ENCODE data around the gene LRG1.

The LRG1 gene, protein sequence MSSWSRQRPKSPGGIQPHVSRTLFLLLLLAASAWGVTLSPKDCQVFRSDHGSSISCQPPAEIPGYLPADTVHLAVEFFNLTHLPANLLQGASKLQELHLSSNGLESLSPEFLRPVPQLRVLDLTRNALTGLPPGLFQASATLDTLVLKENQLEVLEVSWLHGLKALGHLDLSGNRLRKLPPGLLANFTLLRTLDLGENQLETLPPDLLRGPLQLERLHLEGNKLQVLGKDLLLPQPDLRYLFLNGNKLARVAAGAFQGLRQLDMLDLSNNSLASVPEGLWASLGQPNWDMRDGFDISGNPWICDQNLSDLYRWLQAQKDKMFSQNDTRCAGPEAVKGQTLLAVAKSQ

DNA sequence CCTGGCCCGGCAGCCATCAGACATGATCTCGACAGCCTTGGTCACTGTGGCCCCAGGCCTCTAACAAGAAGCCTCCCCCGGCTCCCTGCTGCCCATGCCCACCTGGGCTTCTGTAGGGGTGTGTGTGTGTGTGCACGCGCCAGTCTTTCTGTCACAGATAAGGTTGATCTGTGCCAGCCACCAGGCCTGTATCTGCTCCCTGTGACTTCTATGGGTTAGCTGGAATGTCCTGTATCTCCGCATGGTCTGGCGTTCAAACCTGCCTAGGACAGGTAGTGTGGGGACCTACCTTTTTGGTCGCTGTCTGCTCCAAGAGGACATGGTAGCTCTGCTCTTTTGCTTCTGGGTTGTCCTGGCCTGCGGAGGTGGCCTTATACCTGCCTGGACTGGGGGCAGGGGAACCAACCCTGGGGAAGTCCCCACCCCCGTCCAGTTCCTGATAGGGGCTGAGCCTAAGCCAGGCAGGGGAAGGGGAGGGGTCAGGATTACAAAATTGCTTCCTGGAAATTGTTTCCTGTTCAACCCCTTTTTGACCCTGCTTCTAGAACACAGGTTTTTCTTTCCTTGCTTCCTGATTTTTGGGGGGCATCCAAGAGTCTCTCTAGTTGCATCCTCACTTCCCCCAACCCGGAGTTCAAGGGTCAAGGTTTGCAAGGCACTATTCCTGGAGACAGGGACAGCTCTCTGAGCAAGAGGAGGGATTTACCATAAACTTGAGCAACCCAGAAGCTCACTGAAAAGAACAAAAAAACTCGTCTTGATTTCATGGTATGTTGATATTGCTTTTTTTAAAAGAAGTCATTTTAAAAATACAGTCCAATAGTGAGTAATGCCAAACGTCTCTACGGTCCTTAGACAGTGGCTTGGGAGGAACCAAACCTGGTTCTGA is at the start of gene LRG1:
LRG1 (minus strand) TSS at position 344 of the 889 bp plus-strand sequence; CDS start at position 321, 23 bp downstream.
- DNase-seq (no peak), ATAC-seq (replicated peaks) (peak; percentile 70 to 78)
- H3K27ac Mint-ChIP-seq: peak within 1 kb of the TSS; percentile 7
- peaks cover 13 to 38% of the 10 kb centered on the region in 2 donors for H3K27me3 Mint-ChIP-seq
- H3K4me1 Mint-ChIP-seq: peaks cover 8 to 22% of the 10 kb centered on the region in 2 donors
- peak within 1 kb of the TSS in 1 of 2 donors; percentile 60 for H3K4me3 Mint-ChIP-seq
- no peaks in the 10 kb centered on the region for H3K9me3 Mint-ChIP-seq
- peaks cover 0 to 3% of the 10 kb centered on the region in 2 donors for H3K36me3 Mint-ChIP-seq

DNA sequence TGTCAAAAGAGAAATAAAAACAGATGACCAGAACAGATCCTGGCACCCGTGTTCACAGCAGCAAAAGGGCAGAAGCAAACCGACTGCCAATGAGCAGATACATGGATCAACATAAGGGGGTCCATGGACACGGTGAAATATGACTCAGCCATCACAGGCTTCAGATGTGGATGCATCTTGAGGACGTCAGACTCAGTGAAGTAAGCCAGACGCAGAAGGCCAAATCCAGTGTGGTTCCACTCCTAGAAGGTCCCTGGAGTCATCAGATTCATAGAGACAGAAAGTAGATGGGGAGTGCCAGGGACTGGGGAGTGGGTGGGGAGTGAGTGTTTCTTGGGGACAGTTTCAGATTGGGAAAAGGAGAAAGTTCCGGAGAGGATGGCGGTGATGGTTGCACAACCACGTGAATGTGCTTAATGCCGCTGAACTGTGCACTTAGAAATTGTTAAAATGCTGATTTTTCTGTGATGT is 48.5 kb upstream of the LRG1 start:
- no peaks in the 10 kb centered on the region for H3K36me3 Mint-ChIP-seq
- ATAC-seq (replicated peaks) (no peak), DNase-seq (no peak)
- no peaks in the 10 kb centered on the region for H3K9me3 Mint-ChIP-seq
- H3K4me1 Mint-ChIP-seq: peaks cover 2 to 11% of the 10 kb centered on the region in 2 donors
- peaks cover 51 to 68% of the 10 kb centered on the region in 2 donors for H3K27me3 Mint-ChIP-seq
- no peak overlapping the region for H3K27ac Mint-ChIP-seq
- no peak overlapping the region for H3K4me3 Mint-ChIP-seq

DNA sequence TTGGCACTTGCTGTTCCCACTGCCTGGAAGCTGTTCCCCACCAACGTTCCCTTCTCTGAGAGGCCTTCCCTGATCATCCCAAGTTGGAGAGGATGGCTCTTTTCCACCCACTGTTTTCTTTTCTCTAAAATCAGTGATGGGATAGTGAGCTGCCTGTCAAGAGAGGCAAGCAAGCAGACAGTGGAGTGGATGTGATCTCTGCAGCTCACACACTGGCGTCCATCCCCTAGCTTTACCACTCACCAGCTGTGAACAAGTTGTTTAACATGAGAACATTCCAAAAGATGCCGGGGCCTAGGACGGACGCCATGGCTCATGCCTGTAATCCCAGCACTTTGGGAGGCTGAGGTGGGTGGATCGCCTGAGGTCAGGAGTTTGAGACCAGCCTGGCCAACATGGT is 47.7 kb upstream of the LRG1 start:
- Mint-ChIP-seq H3K27me3 (peaks cover 52 to 72% of the 10 kb centered on the region in 2 donors), H3K4me3 (no peak overlapping the region)
- ATAC-seq (replicated peaks): no peak

DNA sequence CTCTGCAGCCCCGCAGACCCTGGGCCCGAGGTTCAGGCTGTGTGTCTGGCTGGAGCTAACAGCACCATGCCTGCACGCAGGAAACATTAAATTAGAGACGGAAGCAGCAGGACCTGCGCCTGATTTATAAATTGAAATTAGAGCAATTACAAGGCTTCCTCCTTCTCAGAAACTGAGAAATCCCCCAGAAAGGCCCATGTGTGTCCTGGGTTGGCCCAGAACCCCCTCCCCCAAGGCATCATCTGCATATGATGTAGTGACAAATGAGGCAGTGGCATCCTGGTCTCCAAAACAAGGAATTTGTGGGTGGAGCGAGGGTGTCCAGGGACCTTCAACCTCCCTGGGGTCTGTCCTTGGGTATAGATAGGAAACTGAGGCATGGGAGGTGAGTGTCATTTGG is 46.9 kb upstream of the LRG1 start:
- no peak for ATAC-seq (replicated peaks)
- H3K27me3 Mint-ChIP-seq: peaks cover 56 to 76% of the 10 kb centered on the region in 2 donors
- no peak overlapping the region for H3K4me3 Mint-ChIP-seq
- H3K9me3 Mint-ChIP-seq: no peaks in the 10 kb centered on the region
- H3K27ac Mint-ChIP-seq: no peak overlapping the region
- H3K4me1 Mint-ChIP-seq: peaks cover 9 to 16% of the 10 kb centered on the region in 2 donors
- DNase-seq: no peak
- peaks cover 0 to 4% of the 10 kb centered on the region in 2 donors for H3K36me3 Mint-ChIP-seq

More for the DNA sequence above, 47.7 kb upstream of the LRG1 start:
- no peak for DNase-seq
- H3K27ac Mint-ChIP-seq: peak overlapping the region; percentile 37
- peaks cover 2 to 11% of the 10 kb centered on the region in 2 donors for H3K4me1 Mint-ChIP-seq
- peaks cover 0 to under 1% of the 10 kb centered on the region in 2 donors for H3K36me3 Mint-ChIP-seq
- H3K9me3 Mint-ChIP-seq: no peaks in the 10 kb centered on the region

DNA sequence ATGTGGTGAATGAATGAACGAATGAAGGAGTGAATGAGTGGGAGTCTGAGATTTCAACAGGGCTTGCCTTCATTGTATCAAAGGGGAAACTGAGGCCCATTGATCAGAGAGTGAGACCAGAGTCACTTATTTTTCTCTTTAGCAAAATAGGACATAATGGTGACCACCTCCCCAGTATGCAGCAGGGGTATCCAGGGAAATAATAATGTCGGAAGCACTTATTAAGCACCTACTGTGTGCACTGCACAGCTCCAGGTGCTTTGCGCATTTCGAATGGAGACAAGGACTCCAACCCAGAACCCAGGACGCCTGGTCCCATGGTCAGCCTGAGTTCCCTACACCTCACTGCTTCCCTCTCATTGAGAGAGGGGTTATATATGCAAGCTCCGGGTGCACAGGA is 46.4 kb upstream of the LRG1 start:
- Mint-ChIP-seq H3K9me3 (no peaks in the 10 kb centered on the region), H3K4me1 (peaks cover 9 to 13% of the 10 kb centered on the region in 2 donors), H3K4me3 (no peak overlapping the region), H3K27me3 (peaks cover 52 to 73% of the 10 kb centered on the region in 2 donors), H3K36me3 (peaks cover 0 to 4% of the 10 kb centered on the region in 2 donors), H3K27ac (no peak overlapping the region)
- DNase-seq (no peak), ATAC-seq (replicated peaks) (no peak)

DNA sequence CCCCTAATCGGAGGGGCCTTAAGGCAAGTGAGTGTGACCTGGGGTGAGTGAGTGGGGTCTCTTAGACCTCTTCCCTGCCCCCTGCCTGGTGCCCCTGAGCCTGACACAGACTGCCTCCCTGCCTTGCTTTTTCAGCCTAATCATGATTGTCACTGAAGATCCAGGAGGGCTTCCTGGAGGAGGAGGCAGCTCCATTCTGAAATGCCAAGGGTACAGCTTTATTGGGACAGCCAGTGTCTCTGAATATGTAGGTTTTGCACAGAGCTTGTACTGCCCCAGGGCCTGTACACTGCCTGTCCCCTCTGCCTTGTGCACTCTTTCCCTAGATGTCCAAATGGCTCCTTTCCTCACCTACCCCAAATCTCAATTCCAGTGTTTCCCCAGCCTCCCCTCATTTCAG is 45.7 kb upstream of the LRG1 start:
- Mint-ChIP-seq H3K9me3 (no peaks in the 10 kb centered on the region), H3K27ac (no peak overlapping the region), H3K27me3 (peaks cover 45 to 66% of the 10 kb centered on the region in 2 donors), H3K36me3 (peaks cover 0 to 4% of the 10 kb centered on the region in 2 donors), H3K4me1 (peaks cover 8 to 9% of the 10 kb centered on the region in 2 donors), H3K4me3 (no peak overlapping the region)
- ATAC-seq (replicated peaks) (no peak), DNase-seq (no peak)

DNA sequence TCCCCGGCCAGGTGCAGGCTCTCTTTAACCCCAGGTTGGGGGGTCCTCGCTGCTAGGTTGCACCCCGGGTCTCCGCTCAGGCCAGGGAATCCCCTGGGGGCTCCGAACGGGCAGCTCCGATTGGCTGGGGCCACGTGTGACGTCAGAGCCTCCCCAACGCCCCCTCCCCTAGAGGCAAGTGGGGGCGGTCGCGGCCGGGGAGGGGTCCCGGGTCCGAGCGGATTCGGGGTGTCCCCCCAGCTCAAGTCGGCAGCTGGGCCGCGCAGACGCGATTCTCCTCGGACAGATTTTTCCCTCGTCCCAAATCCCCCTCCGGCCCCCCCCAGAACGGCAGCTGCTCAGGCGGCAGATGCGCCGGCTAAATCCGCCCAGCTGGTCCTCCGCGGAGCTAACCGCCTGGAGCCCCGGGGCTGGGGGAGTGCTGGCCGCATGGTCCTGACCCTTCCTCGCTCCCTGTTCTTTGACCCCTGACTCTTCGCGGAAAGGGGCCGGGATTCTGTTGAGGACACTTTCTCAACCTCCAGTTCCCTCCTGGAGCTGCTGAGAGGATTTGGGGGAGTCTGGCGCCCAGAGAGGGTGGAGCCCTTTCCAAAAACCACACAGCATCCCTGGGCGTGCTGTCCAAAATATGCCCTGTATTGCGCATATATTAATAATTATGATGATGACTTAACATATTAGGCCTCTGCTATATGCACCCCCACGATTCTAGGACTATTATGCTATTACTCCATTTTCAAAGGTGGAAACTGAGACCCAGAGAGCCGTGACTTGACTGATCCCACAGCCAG is 45.0 kb upstream of the LRG1 start:
- Mint-ChIP-seq H3K9me3 (no peaks in the 10 kb centered on the region), H3K27me3 (peaks cover 43 to 64% of the 10 kb centered on the region in 2 donors), H3K4me1 (peaks cover 8 to 9% of the 10 kb centered on the region in 2 donors), H3K36me3 (peaks cover 0 to 4% of the 10 kb centered on the region in 2 donors), H3K4me3 (no peak overlapping the region), H3K27ac (peak overlapping the region; percentile 31)
- no peak for ATAC-seq (replicated peaks)
- no peak for DNase-seq

DNA sequence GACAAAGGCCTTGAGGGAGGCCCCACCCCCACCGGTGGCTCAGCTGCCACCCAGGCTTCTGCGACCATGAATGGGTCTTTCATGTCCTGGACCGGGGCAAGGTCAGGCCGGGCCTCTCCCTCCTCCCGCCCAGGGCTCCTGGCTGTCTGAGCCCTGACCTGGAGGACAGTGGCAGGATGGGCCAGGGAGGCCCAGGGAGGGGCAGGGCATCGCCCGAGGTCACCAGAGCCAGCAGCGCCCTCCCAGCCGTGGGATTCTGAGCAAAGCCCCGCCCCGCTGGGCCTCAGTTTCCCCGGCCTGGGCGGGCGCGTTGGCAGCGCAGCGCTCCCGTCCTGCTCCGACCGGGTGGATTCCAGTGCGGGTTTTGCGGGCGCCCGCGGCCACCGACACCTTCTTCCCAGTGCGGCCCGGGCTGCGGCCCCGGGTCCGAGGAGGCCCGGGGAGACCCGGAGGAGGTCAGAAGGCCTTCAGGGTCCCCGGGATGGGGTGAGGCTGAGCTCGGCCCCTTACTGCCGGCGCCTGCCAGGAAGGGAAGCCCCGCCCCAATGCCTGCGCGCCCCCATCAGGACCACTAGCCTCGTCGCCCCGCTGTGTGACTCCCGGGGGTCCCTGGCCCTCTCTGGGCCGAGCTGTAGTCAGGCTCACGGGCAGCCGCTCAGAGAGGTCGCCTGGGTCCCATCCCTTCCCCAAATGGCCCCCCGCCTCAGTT is 44.3 kb upstream of the LRG1 start:
- H3K9me3 Mint-ChIP-seq: no peaks in the 10 kb centered on the region
- no peak overlapping the region for H3K27ac Mint-ChIP-seq
- no peak overlapping the region for H3K4me3 Mint-ChIP-seq
- H3K27me3 Mint-ChIP-seq: peaks cover 47 to 68% of the 10 kb centered on the region in 2 donors
- H3K4me1 Mint-ChIP-seq: peaks cover 8 to 9% of the 10 kb centered on the region in 2 donors
- DNase-seq (no peak), ATAC-seq (replicated peaks) (peak in 1 of 2 donors; percentile 29)
- H3K36me3 Mint-ChIP-seq: peaks cover 0 to 4% of the 10 kb centered on the region in 2 donors

DNA sequence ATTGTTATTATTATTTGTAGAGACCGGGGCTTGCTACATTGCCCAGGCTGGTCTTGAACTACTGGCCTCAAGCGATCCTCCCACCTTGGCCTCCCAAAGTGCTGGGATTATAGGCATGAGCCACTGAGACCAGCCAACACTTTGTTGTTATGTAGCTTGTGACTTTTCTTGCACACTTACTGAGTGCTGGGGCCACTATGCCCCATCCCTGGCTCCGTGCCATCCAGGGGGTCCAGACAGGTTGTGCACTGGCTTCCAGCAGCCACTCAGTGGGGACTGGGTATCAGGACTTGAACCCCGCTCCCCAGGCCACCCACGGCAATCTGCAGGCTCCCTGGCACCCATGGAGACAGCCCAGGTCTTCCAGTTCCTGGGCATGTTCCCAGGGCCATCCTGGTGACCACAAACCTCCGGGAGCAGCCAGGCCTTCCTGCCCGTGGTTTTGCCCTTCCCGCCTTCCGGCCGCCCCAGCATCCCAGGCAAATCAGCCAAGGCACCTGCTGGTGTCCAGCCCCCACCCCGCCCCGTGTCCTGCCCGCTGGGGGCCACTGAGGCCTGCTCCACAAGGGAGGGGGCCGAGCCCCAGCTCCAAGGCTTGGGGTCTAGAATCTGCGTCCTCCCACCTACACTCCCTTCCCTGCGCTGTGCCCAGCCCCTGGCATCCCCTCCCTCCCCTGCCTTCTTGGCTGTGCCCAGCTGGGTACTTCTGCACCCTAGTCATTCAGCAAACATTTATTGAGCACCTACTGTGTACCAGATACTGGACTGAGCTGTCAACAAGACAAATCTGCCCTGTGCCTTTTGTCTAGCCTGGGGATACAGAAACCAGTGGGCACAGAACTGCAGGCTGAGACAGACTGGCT is 43.4 kb upstream of the LRG1 start:
- ATAC-seq (replicated peaks) (no peak), DNase-seq (no peak)
- Mint-ChIP-seq H3K4me1 (peaks cover 8 to 9% of the 10 kb centered on the region in 2 donors), H3K4me3 (no peak overlapping the region), H3K36me3 (peaks cover 0 to 4% of the 10 kb centered on the region in 2 donors), H3K9me3 (no peaks in the 10 kb centered on the region), H3K27me3 (peaks cover 52 to 71% of the 10 kb centered on the region in 2 donors), H3K27ac (no peak overlapping the region)

DNA sequence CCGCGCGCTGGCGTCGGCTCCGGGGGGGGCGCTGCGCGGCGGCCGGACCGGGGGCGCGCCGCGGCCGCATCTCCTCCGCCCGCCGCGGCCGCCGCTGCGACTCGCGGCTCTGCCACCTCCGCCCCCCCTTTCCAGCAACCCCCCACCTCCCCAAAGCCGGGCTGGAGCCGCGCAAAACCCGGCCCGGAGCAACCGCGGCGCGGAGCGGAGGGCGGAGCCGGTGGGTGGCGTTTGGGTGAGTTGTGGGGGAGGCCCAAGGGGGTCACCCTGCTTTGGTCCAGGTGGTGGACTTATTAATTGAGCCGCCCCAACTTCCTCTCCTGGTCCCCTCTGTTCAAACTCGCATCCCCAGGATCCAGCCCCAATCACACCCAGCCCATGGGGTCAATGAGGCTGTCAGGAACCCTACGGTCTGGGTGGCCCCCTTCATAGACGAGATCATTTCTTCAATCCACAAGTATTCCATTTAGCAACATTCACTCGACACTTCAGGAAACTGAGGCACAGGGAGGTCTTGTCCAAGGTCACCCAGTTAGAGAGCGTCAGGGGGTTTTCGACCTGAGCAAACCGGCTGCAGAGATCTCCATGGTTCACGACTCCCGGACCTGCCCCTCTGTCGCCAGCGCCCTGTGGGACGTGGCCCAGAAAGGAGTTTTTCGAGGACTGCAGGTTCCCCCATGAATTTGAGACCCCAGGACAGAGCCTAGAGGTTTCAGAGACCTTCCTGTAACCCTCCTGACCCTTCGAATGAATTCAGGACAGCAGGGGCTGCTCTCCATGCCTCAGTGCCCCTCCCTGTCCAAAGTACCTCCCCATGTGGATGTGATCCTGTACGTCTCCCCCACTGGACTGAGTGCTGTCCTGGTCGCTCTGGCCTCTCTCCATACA is 42.1 kb upstream of the LRG1 start:
- Mint-ChIP-seq H3K36me3 (peaks cover 0 to 4% of the 10 kb centered on the region in 2 donors), H3K9me3 (no peaks in the 10 kb centered on the region), H3K4me3 (peak overlapping the region; percentile 15 to 54), H3K27me3 (peaks cover 50 to 74% of the 10 kb centered on the region in 2 donors), H3K27ac (no peak overlapping the region), H3K4me1 (peaks cover 8 to 9% of the 10 kb centered on the region in 2 donors)
- ATAC-seq (replicated peaks) (no peak), DNase-seq (no peak)

DNA sequence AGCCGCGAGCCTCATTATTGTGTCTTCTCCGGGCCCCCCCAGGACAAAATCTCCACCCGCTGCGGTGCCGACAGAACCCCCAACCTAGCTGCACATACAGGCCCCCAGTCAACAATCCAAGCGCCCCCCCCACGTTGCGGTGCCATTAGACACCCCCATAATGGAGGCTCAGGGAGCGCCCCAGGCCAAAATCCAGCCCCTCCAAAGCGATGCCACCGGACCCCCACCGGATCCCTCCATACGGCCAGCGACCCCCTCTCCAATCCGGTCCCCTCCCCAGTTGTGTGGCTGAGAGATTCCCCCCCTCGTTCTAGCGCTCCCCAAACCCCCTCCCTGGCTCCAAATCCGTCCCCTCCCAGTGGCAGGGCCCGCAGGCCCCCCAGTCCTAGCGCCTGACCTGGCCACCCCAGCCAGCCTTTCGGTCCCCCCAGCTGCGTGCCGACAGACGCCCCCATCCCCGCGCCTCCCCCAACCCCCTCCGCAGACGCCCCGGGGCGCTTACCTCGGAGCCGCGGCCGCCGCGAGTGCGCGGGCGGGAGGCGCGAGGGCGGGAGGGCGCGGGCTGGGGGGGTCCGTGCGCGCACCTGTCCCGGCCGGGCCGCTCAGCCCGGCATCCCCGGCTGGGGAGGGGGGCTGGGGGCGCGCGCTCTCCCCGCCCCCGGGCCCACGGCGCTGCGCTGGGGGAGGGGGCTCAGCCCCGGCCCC is 41.3 kb upstream of the LRG1 start:
- Mint-ChIP-seq H3K27me3 (peaks cover 55 to 80% of the 10 kb centered on the region in 2 donors), H3K36me3 (peaks cover 0 to 4% of the 10 kb centered on the region in 2 donors), H3K4me1 (peaks cover 9 to 13% of the 10 kb centered on the region in 2 donors), H3K9me3 (peaks cover 0 to 2% of the 10 kb centered on the region in 2 donors), H3K27ac (no peak overlapping the region), H3K4me3 (peak overlapping the region in 1 of 2 donors; percentile 46)
- no peak for ATAC-seq (replicated peaks)
- DNase-seq: no peak
